SK-N-MC (cell line): ENCODE data around the gene KCNB1.

Experiments
- EZH2 ChIP-seq: fragments of 200-600 bp; sonication (generic); IDR thresholded peaks from one replicate; pipeline ENCODE4 v1.6.1; 2017; ENCODE audit warnings: antibody characterized with exemption
- POLR2AphosphoS5 ChIP-seq: IDR thresholded peaks from 2 replicates; pipeline ENCODE4 v1.6.1; 2012; ENCODE audit warnings: mild to moderate bottlenecking, low read depth, low read length, borderline replicate concordance

DNA sequence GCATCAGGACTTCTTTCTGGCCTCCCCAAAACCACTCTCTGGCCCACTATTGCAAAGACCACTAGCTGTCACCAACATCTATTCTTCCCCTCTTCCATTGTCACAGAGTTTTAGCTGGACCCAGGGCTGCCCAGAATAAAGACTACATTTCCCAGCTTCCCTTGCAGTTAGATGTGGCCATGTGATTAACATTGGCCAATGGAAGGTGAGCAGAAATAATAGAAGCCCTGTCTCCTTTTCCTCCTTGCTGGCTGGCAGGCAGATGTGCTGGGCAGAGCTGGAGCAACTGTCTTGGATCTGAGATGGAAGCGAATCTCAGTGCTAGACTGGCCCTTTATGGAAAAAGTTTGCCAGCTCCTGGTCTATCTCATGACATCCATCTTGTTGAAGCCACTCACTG is 97.0 kb downstream of the KCNB1 start:
- no peak for TF ChIP-seq EZH2
- no peak for TF ChIP-seq POLR2AphosphoS5
